Activated naive CD4-positive, alpha-beta T cell treated with anti-CD3 and anti-CD28 coated beads, Interleukin-2, amount 10 ng/mL, durations not matched to agents 5 hours and 36 hours (primary cell): ENCODE results near the gene EIF3M. TPM values are rescaled to one million over a fixed set of nuclear protein-coding genes. Genes with fewer than 3 reads are reported as not detected.

Experiments
- total RNA-seq, 2 experiments: library from RNA; stranded (reverse); gene quantifications; one replicate each; pipeline ENCODE4 v1.2.3, GENCODE V29; 2021

Gene EIF3M
- 100 to 1,000 TPM; 277 to 281 TPM for total RNA-seq

DNA sequence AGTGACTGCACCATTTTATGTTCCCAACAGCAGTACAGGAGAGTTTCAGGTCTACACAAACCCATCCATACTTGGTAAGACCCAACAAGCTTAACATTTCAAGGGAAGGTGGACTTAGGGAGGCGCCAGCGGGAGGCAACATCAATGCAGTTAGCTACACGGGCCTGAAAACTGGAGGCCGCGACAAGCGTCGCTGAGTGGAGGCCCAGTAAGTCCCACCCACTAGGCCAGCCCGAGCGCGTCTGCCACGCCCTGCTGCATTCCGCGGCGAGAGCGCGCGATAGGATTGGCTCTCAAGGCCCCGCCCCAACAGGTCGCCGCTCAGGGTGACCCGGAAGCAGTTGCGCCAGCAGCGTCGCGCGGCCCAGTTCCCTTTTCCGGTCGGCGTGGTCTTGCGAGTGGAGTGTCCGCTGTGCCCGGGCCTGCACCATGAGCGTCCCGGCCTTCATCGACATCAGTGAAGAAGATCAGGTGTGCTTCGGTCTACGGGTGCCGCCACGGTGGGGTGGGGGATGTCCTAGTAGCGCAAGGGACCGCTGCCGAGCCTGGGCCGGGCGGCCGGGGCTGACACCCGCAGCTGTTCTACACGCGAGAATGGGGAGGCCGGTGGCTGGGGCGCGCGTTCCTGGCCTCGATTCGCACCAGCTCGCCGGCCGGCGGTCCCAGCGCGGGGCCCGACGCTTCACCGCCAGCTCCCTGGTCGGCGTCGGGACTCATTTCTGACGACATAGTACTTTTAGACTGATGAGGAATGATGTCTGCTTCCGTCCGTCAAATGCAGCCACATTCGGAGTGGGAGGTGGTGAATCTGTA lies at the start of gene EIF3M:
Gene EIF3M, plus strand, starts transcription at position 373 of the 813 bp plus-strand sequence. Its CDS starts 57 bp downstream, at position 430.

Other genes starting within 250 kb of the EIF3M start
- gene WT1, start 148.3 kb upstream of the EIF3M start, total RNA-seq, result not detected
- not detected for gene CCDC73, start 210.8 kb downstream of the EIF3M start, total RNA-seq
- under 1 TPM; 0.13 to 0.14 TPM for gene PRRG4, start 246.1 kb downstream of the EIF3M start, total RNA-seq